ENCODE measurements around the gene FBXO10.

FBXO10 gene

GRCh38 chr9:37583522-37584121 is 7.4 kb upstream of the FBXO10 start:
- in situ Hi-C loops (cut with MboI; ENCODE audit: low sequenced_read_pairs, unreplicated experiment), result no loop called here

DNA sequence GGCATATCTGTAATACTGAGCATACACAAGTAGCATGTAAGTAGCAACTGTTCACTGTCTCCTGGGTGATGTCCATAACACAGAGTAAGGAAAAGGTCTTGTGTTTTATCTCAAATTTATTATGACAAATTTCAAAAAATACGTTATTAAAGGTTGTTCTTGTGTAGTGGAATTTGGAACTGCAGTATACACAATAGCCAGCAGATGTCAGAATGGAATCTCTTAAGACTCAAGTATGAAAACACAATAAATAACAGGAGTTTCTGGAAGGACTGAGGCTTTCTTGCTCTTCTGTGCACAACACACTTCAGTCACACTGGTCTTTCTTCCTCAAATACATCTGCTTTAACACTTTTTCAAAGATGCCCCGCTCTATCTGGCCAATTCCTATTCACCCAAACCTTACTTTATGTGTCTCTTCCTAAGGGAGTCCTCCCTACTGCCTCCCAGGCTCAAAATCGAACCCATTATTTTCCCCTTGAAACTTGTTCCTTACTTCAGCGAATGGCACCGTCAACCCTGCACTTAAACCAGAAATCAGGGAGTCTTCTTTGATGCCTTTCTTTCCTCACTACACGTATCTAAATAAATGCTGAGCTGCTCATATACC is 6.5 kb upstream of the FBXO10 start:
- in situ Hi-C loops (cut with MboI; ENCODE audit: low sequenced_read_pairs, unreplicated experiment), result no loop called here
- DNase-seq (ENCODE audit: low spot score), result peak; percentile 36
- peak; percentile 55 for TF ChIP-seq CTCF (IDR thresholded peaks at IDR 0.05; ENCODE audit: borderline replicate concordance, control extremely low read depth, extremely low read depth, insufficient read depth, missing control alignments)

More at GRCh38 chr9:37583522-37584121, 7.4 kb upstream of the FBXO10 start:
- TF ChIP-seq CTCF (IDR thresholded peaks at IDR 0.05; ENCODE audit: borderline replicate concordance, control extremely low read depth, extremely low read depth, insufficient read depth, missing control alignments), result no peak
- no peak for DNase-seq (ENCODE audit: low spot score)

- in situ Hi-C loops (cut with MboI; ENCODE audit: low sequenced_read_pairs, unreplicated experiment), result no loop called here
- DNase-seq (ENCODE audit: low spot score), result no peak
- no peak for TF ChIP-seq CTCF (IDR thresholded peaks at IDR 0.05; ENCODE audit: borderline replicate concordance, control extremely low read depth, extremely low read depth, insufficient read depth, missing control alignments)
Observed at GRCh38 chr9:37575511-37575914, 667 bp downstream of the FBXO10 start.

DNA sequence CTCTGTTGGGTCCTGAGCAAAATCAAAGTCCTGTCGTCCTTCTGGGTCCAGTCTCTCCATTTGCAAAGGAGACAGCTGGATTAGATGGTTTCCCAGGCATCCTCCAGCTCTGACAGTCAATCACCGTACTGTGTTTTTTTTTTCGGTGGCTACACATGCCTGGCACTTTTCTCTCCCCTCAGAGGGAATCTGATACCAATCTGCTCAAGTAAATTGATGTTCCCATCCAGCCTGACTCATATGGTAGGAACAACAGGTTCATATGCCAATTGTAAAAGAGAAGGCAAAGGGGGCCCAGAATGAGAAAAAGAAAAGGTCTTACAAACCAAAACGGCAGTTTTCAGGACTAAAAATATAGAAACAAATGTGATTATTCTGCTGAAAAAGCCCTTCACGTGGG is 1.2 kb downstream of the FBXO10 start:
- no peak for TF ChIP-seq CTCF (IDR thresholded peaks at IDR 0.05; ENCODE audit: borderline replicate concordance, control extremely low read depth, extremely low read depth, insufficient read depth, missing control alignments)
- DNase-seq (ENCODE audit: low spot score), result no peak
- in situ Hi-C loops (cut with MboI; ENCODE audit: low sequenced_read_pairs, unreplicated experiment), result no loop called here

DNA sequence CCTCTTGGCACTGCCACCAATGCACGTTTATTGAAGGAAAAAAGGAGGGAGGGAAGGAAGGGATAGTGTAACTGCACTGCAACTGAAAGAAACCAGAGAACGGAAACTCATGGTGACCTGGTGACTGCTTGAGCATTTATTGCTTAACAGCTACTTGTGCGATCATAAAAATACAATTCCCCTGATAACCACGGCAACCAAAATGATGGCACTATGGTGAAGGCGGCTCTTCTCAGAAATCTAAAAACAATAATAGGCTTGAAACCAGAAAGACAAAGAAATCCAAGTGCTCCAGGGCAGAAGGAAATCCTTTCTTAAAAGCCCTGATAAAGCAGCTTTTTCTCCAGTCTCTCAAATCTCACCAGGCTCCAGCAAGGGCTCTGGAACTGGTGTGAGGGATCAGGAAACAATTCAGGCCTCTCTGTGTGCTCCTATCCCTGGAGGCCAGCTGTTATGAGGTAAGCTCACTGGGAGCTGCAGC is 1.9 kb downstream of the FBXO10 start:
- in situ Hi-C loops (cut with MboI; ENCODE audit: low sequenced_read_pairs, unreplicated experiment), result no loop called here
- no peak for TF ChIP-seq CTCF (IDR thresholded peaks at IDR 0.05; ENCODE audit: borderline replicate concordance, control extremely low read depth, extremely low read depth, insufficient read depth, missing control alignments)
- DNase-seq (ENCODE audit: low spot score), result no peak

DNA sequence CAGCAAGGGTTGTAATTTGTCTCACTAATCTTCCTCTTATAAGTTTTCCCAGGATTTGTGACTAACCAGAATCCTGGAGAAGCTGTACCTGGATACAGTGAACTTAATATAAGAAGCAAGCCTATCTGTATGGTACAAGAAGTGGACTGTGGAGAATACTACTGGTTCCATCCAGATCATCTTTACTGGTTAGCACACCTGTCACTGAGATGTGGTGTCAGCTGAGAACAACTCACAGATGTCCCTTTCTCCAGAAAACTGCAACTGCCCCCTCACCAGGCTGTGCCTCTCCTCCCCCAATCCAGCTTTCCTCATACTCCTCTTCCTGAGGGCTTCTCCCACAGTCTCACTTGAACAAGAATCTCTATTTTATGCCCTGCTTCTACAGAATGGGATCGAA is 4.9 kb downstream of the FBXO10 start:
- TF ChIP-seq CTCF (IDR thresholded peaks at IDR 0.05; ENCODE audit: borderline replicate concordance, control extremely low read depth, extremely low read depth, insufficient read depth, missing control alignments), result no peak
- in situ Hi-C loops (cut with MboI; ENCODE audit: low sequenced_read_pairs, unreplicated experiment), result no loop called here
- DNase-seq (ENCODE audit: low spot score), result no peak
